Mesothelial cell of epicardium (in vitro differentiated cells): ENCODE results near the gene CACNA1C. TPM values are rescaled to one million over a fixed set of nuclear protein-coding genes. Genes with fewer than 3 reads are reported as not detected.

Experiments used
- DNase-seq, 2 experiments: peaks; one replicate each; pipeline ENCODE4 v3.0.0; 2021; ENCODE audit warnings: low spot score in 2 of 2; ENCODE audit not compliant: unreplicated experiment in 2 of 2
- H3K27ac Mint-ChIP-seq: 2 replicates; pipeline ENCODE4 v1.8.0; 2021; ENCODE audit warnings: mixed read lengths
- H3K27me3 Mint-ChIP-seq: 2 replicates; pipeline ENCODE4 v1.8.0; 2021; ENCODE audit warnings: low read depth, mixed read lengths
- H3K36me3 Mint-ChIP-seq: 2 replicates; pipeline ENCODE4 v1.8.0; 2021; ENCODE audit warnings: mixed read lengths
- H3K4me1 Mint-ChIP-seq: 2 replicates; pipeline ENCODE4 v1.8.0; 2021; ENCODE audit warnings: mixed read lengths
- H3K4me3 Mint-ChIP-seq: 2 replicates; pipeline ENCODE4 v1.8.0; 2021; ENCODE audit warnings: mild to moderate bottlenecking, moderate library complexity, mixed read lengths
- H3K9me3 Mint-ChIP-seq: 2 replicates; pipeline ENCODE4 v1.8.0; 2021; ENCODE audit warnings: mixed read lengths
- total RNA-seq: library from RNA; stranded (reverse); gene quantifications from 3 replicates; pipeline ENCODE4 v1.2.1, GENCODE V29; 2021
- TF ChIP-seq, protein P1 (sequence below): fragments of 200-600 bp; sonication (generic); IDR thresholded peaks from one replicate; pipeline ENCODE4 v1.5.0; 2021; ENCODE audit warnings: antibody characterized with exemption; ENCODE audit not compliant: unreplicated experiment

CACNA1C gene
- total RNA-seq, 1 donor from 2014 or later, result 33.6 TPM

DNA sequence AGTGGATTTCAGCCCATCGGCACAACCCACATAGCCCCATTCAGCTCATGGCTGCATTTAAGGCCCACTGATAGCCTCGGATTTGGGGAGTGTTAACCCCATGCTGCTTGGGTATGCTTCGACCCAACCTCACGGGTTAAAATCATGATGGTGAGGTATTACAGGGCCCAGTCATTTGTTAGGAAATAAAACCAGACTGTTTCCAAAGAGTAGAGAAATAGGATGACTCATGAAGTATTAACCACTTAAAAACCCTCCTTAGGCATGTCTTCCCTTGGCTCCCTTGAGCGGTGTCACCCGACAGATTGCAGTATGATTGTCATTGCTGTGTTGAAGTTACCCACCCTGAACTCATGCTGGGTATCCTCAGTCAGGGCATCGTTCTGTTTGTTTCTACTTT lies 289.1 kb downstream of the CACNA1C start:
- no peaks in the 10 kb centered on the region for H3K9me3 Mint-ChIP-seq
- no peak for DNase-seq
- no peak overlapping the region for H3K4me3 Mint-ChIP-seq
- TF ChIP-seq, protein P1, sequence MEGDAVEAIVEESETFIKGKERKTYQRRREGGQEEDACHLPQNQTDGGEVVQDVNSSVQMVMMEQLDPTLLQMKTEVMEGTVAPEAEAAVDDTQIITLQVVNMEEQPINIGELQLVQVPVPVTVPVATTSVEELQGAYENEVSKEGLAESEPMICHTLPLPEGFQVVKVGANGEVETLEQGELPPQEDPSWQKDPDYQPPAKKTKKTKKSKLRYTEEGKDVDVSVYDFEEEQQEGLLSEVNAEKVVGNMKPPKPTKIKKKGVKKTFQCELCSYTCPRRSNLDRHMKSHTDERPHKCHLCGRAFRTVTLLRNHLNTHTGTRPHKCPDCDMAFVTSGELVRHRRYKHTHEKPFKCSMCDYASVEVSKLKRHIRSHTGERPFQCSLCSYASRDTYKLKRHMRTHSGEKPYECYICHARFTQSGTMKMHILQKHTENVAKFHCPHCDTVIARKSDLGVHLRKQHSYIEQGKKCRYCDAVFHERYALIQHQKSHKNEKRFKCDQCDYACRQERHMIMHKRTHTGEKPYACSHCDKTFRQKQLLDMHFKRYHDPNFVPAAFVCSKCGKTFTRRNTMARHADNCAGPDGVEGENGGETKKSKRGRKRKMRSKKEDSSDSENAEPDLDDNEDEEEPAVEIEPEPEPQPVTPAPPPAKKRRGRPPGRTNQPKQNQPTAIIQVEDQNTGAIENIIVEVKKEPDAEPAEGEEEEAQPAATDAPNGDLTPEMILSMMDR, result no peak
- peaks cover 44% of the 10 kb centered on the region for H3K4me1 Mint-ChIP-seq
- H3K36me3 Mint-ChIP-seq, result no peaks in the 10 kb centered on the region
- no peaks in the 10 kb centered on the region for H3K27me3 Mint-ChIP-seq
- peak overlapping the region; percentile 32 for H3K27ac Mint-ChIP-seq

DNA sequence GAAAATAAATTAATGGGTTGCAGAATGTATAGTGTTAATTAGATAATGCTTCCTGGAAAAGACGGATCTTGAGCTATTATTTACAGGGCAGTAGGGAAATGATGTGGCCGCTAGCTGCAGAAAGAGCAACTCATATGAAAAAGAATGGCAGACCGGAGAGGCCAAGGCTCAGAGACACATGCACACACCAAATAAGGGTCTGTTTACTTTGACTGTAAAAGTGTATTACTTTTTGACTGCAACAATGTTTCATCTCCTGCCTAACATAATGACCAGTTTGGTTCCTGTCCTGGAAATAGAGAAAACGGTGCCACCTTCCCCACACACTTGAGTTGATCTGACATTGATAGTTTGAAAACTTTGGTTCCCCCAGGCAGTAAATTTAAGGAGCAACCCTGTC lies 290.9 kb downstream of the CACNA1C start:
- Mint-ChIP-seq H3K27ac (peak overlapping the region; percentile 11), H3K9me3 (no peaks in the 10 kb centered on the region), H3K4me3 (no peak overlapping the region), H3K36me3 (no peaks in the 10 kb centered on the region), H3K4me1 (peaks cover 30% of the 10 kb centered on the region), H3K27me3 (no peaks in the 10 kb centered on the region)
- DNase-seq, result no peak
- TF ChIP-seq, protein P1, result no peak

DNA sequence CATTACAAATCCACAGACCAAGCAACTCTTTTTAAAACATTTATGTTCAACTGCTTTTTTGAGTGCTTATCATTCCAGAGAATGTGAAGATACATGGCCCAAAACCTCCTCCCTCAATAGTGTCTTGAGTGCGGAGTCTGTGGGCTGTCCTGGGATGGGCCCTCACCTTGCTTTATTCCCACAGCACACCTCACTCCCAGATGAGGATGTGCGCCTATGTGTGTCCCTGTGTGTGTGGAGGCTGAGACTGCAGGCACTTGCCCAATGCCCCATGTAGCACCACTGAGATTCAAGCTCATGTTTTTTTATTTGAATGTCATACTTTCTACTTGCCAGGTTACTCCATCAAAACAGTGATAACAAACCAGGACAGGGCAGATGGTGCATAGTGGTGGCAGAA lies 291.7 kb downstream of the CACNA1C start:
- H3K9me3 Mint-ChIP-seq, result no peaks in the 10 kb centered on the region
- no peak overlapping the region for H3K4me3 Mint-ChIP-seq
- no peak overlapping the region for H3K27ac Mint-ChIP-seq
- no peak for DNase-seq
- H3K36me3 Mint-ChIP-seq, result no peaks in the 10 kb centered on the region
- no peaks in the 10 kb centered on the region for H3K27me3 Mint-ChIP-seq
- H3K4me1 Mint-ChIP-seq, result peaks cover 34% of the 10 kb centered on the region
- TF ChIP-seq, protein P1, result no peak

DNA sequence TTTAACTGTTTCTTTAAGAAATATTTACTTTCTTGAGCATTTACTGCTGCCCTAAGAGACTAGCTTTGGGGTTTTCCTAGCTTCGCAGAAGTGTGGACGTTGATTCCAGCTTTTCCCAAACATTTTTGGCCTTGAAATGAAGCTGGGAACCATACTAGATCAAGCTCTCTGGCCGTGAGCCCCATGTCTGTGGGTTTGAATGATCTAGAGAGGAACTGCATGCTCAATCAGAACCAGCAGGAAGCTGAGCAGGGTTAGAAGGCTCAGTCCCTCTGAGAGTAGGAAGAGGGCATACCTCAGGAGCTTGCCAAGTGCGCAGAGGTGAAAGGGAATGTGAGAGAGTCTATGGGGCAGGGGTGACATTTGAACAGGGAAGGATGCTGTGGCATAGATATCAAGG lies 292.1 kb downstream of the CACNA1C start:
- H3K27ac Mint-ChIP-seq, result no peak overlapping the region
- no peaks in the 10 kb centered on the region for H3K36me3 Mint-ChIP-seq
- H3K27me3 Mint-ChIP-seq, result no peaks in the 10 kb centered on the region
- H3K4me3 Mint-ChIP-seq, result no peak overlapping the region
- no peaks in the 10 kb centered on the region for H3K9me3 Mint-ChIP-seq
- peaks cover 34% of the 10 kb centered on the region for H3K4me1 Mint-ChIP-seq
- DNase-seq, result no peak
- TF ChIP-seq, protein P1, result no peak

DNA sequence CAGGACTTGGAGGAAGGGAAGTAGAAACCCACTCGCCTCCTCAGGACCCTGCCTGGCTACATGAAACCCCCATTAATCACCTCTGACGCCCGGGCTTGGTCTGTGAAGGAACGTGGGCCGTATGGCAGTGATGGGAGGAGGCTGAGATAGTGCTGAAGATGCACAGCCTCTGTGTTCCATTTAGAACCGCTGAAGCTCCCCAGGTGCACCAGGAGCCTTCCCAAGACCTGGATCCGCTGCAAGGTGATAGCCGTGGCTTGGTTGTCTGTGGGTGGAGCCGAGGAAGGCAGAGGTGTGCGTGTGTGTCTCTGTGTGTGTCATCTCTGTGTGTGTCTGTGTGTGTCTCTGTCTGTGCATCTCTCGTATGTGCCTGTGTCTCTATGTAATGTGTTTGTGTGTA lies 293.1 kb downstream of the CACNA1C start:
- Mint-ChIP-seq H3K4me1 (peaks cover 33% of the 10 kb centered on the region), H3K27ac (no peak overlapping the region), H3K9me3 (no peaks in the 10 kb centered on the region), H3K27me3 (no peaks in the 10 kb centered on the region), H3K36me3 (no peaks in the 10 kb centered on the region), H3K4me3 (no peak overlapping the region)
- TF ChIP-seq, protein P1, result no peak
- no peak for DNase-seq

DNA sequence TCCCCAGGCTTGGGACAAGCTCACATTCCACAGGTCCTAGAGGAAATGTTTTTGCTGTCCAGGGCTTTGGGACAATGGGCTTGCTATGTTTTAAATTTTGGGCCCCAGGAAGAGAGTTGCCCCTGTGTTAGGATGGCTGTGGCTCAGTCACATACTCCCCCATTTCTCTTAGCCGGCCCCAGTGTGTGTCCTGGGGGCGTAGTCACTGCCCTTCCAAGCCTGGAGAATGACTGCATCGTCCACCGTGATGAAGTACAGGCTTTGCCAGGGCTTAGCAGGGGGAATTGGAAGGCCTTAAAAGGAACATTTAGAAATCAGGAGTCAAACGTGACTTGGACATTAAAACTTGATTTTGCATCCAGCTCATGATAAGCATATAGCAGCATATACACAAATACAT lies 293.6 kb downstream of the CACNA1C start:
- DNase-seq, result no peak
- Mint-ChIP-seq H3K4me3 (no peak overlapping the region), H3K36me3 (no peaks in the 10 kb centered on the region), H3K27me3 (no peaks in the 10 kb centered on the region), H3K9me3 (no peaks in the 10 kb centered on the region), H3K4me1 (peaks cover 30% of the 10 kb centered on the region), H3K27ac (no peak overlapping the region)
- TF ChIP-seq, protein P1, result no peak
